A549 (cell line): ENCODE results near the gene GAS2L2. TPM values are rescaled to one million over a fixed set of nuclear protein-coding genes. Genes with fewer than 3 reads are reported as not detected.

Experiments
- ATAC-seq, 2 experiments: fragments of 200-7000 bp in 1 of 2; fragments of >200 bp in 1 of 2; cut with Nextera tagmentation in 1 of 2; cut with Tn5 transposase in 1 of 2; 3 replicates each; pipeline versions ENCODE4 v1.8.0 to v1.9.1; 2018 to 2020; ENCODE audit warnings: mild to moderate bottlenecking in 1 of 2, moderate library complexity in 1 of 2
- CTCF ChIA-PET: fragments of 300-600 bp; sonication (Branson Sonifier 250); formaldehyde crosslinking; extraction: SDS; loops from one replicate; lab custom pipeline; 2021; ENCODE audit warnings: antibody characterized with exemption, inconsistent platforms; lab: Yijun Ruan, JAX
- POLR2A ChIA-PET: fragments of 350-600 bp; formaldehyde crosslinking; extraction: SDS; loops from one replicate; lab custom pipeline; 2021; ENCODE audit warnings: antibody characterized with exemption, inconsistent platforms; lab: Yijun Ruan, JAX
- DNase-seq, 2 experiments: peaks; one replicate each; pipeline versions ENCODE4 v3.0.0 to v3.0.0-alpha.2; 2011 to 2016; ENCODE audit warnings: low read depth in 1 of 2, low spot score in 1 of 2
- FAIRE-seq: peaks from 2 replicates; lab custom pipeline; 2011; peaks lifted over from hg19 to GRCh38; lab: Jason Lieb, UNC
- H3K27ac ChIP-seq, 2 experiments: fragments of >200 bp; sonication (Bioruptor Twin); formaldehyde crosslinking; 3 replicates each; pipeline ENCODE4 v1.5.1; 2016 to 2017
- H3K4me1 ChIP-seq: fragments of >200 bp; sonication (Bioruptor Twin); formaldehyde crosslinking; 3 replicates; pipeline ENCODE4 v1.6.1; 2016
- H3K4me2 ChIP-seq: fragments of >200 bp; sonication (Bioruptor Twin); formaldehyde crosslinking; 3 replicates; pipeline ENCODE4 v1.6.1; 2016
- H3K4me3 ChIP-seq: fragments of >200 bp; sonication (Bioruptor Twin); formaldehyde crosslinking; 3 replicates; pipeline ENCODE4 v1.5.1; 2016
- H3K9me3 ChIP-seq: fragments of >200 bp; sonication (Bioruptor Twin); formaldehyde crosslinking; 3 replicates; pipeline ENCODE4 v1.6.1; 2016
- BHLHE40 ChIP-seq: IDR thresholded peaks from 2 replicates; pipeline ENCODE4 v1.6.1; 2012; ENCODE audit warnings: low read depth, low read length, inconsistent platforms
- EHF ChIP-seq: fragments of 250-450 bp; sonication (Bioruptor Pico); IDR thresholded peaks from 2 replicates; pipeline ENCODE4 v1.5.0; 2020; ENCODE audit warnings: mild to moderate bottlenecking
- HOXA7 ChIP-seq: fragments of 250-450 bp; sonication (Bioruptor Pico); IDR thresholded peaks from 2 replicates; pipeline ENCODE4 v1.5.0; 2020; ENCODE audit warnings: mild to moderate bottlenecking, moderate library complexity
- JUN ChIP-seq, 2 experiments: fragments of >200 bp; sonication (Bioruptor Twin); formaldehyde crosslinking; IDR thresholded peaks; 2 replicates in 1 of 2; 3 replicates in 1 of 2; pipeline ENCODE4 v1.6.1; 2016 to 2017
- KDM1A ChIP-seq: fragments of 200-600 bp; sonication (generic); IDR thresholded peaks from 2 replicates; pipeline ENCODE4 v1.6.1; 2016; ENCODE audit warnings: low read depth, mild to moderate bottlenecking
- KDM5A ChIP-seq: fragments of 200-600 bp; sonication (generic); IDR thresholded peaks from 2 replicates; pipeline ENCODE4 v1.6.1; 2016; ENCODE audit warnings: antibody characterized with exemption, mild to moderate bottlenecking
- MAZ ChIP-seq: fragments of 150-350 bp; IDR thresholded peaks from 2 replicates; pipeline ENCODE4 v1.6.1; 2014; ENCODE audit warnings: antibody characterized with exemption, low read depth, low read length, borderline replicate concordance
- MYC ChIP-seq: IDR thresholded peaks from 2 replicates; pipeline ENCODE4 v1.6.1; 2012; ENCODE audit warnings: mild to moderate bottlenecking, inconsistent platforms, low read length, improper control_type of control experiment, borderline replicate concordance
- NFE2L2 ChIP-seq: fragments of 150-350 bp; conservative IDR thresholded peaks from 2 replicates; pipeline ENCODE4 v1.6.1; 2014; ENCODE audit warnings: low read length
- POLR2AphosphoS2 ChIP-seq: conservative IDR thresholded peaks from 2 replicates; pipeline ENCODE4 v1.6.1; 2012; ENCODE audit warnings: low read length, improper control_type of control experiment, inconsistent platforms
- RAD21 ChIP-seq, 2 experiments: fragments of >200 bp in 1 of 2; sonication (Bioruptor Twin) in 1 of 2; formaldehyde crosslinking in 1 of 2; IDR thresholded peaks in 1 of 2; conservative IDR thresholded peaks in 1 of 2; 2 replicates in 1 of 2; 3 replicates in 1 of 2; pipeline ENCODE4 v1.6.1; 2012 to 2018; ENCODE audit warnings: inconsistent platforms in 1 of 2
- RCOR1 ChIP-seq: fragments of 150-350 bp; IDR thresholded peaks from 2 replicates; pipeline ENCODE4 v1.6.1; 2014; ENCODE audit warnings: antibody characterized with exemption, low read length, low read depth
- RNF2 ChIP-seq: fragments of 200-600 bp; sonication (generic); IDR thresholded peaks from 2 replicates; pipeline ENCODE4 v1.6.1; 2016; ENCODE audit warnings: low read depth, mild to moderate bottlenecking, antibody characterized with exemption, moderate library complexity, borderline replicate concordance
- SREBF2 ChIP-seq: fragments of 450-650 bp; IDR thresholded peaks from 2 replicates; pipeline ENCODE4 v1.6.1; 2014; ENCODE audit warnings: mild to moderate bottlenecking, moderate library complexity
- ZC3H11A ChIP-seq: fragments of 450-650 bp; IDR thresholded peaks from 2 replicates; pipeline ENCODE4 v1.6.1; 2014; ENCODE audit warnings: antibody characterized with exemption, mild to moderate bottlenecking
- ZFP36 ChIP-seq: fragments of 450-650 bp; IDR thresholded peaks from 2 replicates; pipeline ENCODE4 v1.6.1; 2014; ENCODE audit warnings: borderline replicate concordance; ENCODE audit not compliant: partially characterized antibody
- ZSCAN20 ChIP-seq: fragments of 250-450 bp; sonication (Bioruptor Pico); IDR thresholded peaks from 2 replicates; pipeline ENCODE4 v1.8.0; 2022; ENCODE audit warnings: mild to moderate bottlenecking, moderate library complexity
- WGBS: methylation state at CpG from one replicate; pipeline ENCODE4 v1.1.6; 2017; ENCODE audit errors: missing lambda C conversion rate; 5-methylcytosine and 5-hydroxymethylcytosine counted together
- polyA plus RNA-seq, 4 experiments: library from polyadenylated mRNA; depleted of rRNA in 3 of 4; stranded (reverse); fragments of >200 nt; fragmentation: RNase III in 1 of 4; extraction: RNeasy Plus Mini Kit Qiagen cat#74134 plus additional on column Dnase treatment in 1 of 4; gene quantifications; 2 replicates in 3 of 4; 3 replicates in 1 of 4; pipeline ENCODE4 v1.2.3, GENCODE V29; 2011 to 2017
- TF ChIP-seq, protein P1 (sequence below): fragments of 450-650 bp; IDR thresholded peaks from 2 replicates; pipeline ENCODE4 v1.6.1; 2014; ENCODE audit warnings: antibody characterized with exemption
- TF ChIP-seq, protein P2 (sequence below): fragments of 200-600 bp; sonication (generic); IDR thresholded peaks from 2 replicates; pipeline ENCODE4 v1.6.1; 2016; ENCODE audit warnings: antibody characterized with exemption, mild to moderate bottlenecking, moderate library complexity
- TF ChIP-seq, protein P3 (sequence below): IDR thresholded peaks from 2 replicates; pipeline ENCODE4 v1.6.1; 2012
- TF ChIP-seq, protein P4 (sequence below): fragments of 250-450 bp; sonication (Bioruptor Pico); IDR thresholded peaks from 2 replicates; pipeline ENCODE4 v1.5.0; 2020; ENCODE audit warnings: low read depth, mild to moderate bottlenecking, moderate library complexity

Gene GAS2L2
- polyA plus RNA-seq, 2 of the 4 experiments (the other 2 are of a cell fraction), result 0.06 to 0.15 TPM

DNA sequence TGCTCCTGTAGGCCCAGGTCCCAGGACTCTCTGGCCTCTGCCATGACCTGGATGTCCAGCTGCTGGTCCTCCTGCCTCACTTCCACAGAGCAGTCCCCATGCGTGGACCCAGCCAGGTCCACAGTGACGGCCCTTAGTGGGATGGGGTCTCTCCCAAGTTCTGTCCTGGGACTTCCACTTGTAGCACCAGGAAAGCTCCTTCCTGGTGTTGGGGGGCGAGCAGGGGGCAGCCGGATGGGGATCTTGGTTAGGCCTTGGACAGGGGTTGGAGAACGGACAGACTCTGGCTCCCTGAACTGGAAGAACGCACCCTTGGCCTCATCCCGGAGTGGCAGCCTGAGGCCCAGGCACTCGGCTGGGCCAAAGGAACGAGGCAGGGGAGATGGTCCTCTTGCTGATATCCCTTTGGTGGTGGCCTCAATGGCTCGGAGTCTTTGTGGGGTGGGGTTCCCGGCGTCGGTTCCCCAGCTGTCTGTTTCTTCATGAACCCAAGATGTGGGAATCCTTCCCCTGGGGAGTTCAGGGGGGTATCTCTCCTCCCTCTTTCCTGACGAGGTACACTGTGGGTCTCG, 7.2 kb downstream of the GAS2L2 start (continued):
- TF ChIP-seq HOXA7 (CRISPR knock-in tag), result no peak
- no peak for TF ChIP-seq SREBF2
- TF ChIP-seq, all 56 proteins: peak for 0

DNA sequence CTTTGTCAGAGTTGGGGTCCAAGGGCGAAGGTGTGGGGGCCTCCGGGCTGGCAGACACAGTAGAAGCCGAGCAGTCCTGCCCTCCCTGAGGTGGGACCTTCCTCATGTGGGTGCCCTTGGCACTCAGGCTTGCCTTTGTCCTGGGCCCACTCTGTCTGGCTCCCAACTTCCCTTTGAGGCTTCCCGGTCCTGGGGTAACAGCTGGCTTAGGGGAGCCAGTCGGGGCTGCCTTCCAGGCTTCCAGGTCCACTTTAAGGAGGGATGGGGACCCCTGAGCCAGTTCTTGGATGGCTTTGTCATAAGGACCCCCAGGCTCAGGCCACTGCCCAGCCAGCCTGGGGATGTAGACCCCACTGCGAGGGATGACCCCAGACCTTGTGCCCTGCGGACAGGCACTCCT, 7.8 kb downstream of the GAS2L2 start:
- POLR2A ChIA-PET, result no interaction called here
- ATAC-seq, result no peak
- TF ChIP-seq, protein P1, sequence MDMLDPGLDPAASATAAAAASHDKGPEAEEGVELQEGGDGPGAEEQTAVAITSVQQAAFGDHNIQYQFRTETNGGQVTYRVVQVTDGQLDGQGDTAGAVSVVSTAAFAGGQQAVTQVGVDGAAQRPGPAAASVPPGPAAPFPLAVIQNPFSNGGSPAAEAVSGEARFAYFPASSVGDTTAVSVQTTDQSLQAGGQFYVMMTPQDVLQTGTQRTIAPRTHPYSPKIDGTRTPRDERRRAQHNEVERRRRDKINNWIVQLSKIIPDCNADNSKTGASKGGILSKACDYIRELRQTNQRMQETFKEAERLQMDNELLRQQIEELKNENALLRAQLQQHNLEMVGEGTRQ, result no peak
- TF ChIP-seq RNF2 (no peak), JUN (IDR thresholded peaks at IDR 0.05) (no peak), EHF (CRISPR knock-in tag) (no peak), SREBF2 (no peak), KDM5A (no peak), KDM1A (no peak), RAD21 (conservative IDR thresholded peaks at IDR 0.05 in 1 of 2, IDR thresholded peaks at IDR 0.05 in 1 of 2) (no peak), RCOR1 (no peak), ZC3H11A (no peak), MAZ (no peak)
- TF ChIP-seq, protein P2, sequence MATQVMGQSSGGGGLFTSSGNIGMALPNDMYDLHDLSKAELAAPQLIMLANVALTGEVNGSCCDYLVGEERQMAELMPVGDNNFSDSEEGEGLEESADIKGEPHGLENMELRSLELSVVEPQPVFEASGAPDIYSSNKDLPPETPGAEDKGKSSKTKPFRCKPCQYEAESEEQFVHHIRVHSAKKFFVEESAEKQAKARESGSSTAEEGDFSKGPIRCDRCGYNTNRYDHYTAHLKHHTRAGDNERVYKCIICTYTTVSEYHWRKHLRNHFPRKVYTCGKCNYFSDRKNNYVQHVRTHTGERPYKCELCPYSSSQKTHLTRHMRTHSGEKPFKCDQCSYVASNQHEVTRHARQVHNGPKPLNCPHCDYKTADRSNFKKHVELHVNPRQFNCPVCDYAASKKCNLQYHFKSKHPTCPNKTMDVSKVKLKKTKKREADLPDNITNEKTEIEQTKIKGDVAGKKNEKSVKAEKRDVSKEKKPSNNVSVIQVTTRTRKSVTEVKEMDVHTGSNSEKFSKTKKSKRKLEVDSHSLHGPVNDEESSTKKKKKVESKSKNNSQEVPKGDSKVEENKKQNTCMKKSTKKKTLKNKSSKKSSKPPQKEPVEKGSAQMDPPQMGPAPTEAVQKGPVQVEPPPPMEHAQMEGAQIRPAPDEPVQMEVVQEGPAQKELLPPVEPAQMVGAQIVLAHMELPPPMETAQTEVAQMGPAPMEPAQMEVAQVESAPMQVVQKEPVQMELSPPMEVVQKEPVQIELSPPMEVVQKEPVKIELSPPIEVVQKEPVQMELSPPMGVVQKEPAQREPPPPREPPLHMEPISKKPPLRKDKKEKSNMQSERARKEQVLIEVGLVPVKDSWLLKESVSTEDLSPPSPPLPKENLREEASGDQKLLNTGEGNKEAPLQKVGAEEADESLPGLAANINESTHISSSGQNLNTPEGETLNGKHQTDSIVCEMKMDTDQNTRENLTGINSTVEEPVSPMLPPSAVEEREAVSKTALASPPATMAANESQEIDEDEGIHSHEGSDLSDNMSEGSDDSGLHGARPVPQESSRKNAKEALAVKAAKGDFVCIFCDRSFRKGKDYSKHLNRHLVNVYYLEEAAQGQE, result no peak

DNA sequence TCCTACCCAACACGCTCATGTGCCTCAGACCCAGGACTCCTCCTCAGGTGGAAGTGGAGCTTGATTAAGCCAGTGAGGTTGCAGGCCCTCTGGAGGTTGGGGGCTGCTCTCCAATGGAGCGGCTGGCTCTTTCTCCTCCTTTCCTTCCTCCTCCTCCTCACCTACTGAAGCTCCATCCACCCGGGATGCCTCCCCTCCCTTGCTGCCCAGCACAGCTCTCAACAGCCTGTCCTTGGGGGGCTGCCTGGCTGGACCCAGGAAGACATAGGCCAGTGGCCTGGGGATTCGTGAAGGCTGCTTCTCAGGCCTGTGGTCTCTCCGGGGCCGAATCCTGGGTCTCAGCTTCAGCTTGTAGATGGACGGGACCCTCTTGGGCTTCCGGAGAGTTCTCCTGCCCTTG, 8.2 kb downstream of the GAS2L2 start:
- DNase-seq (no peak), ATAC-seq (no peak), FAIRE-seq (no peak)
- TF ChIP-seq ZSCAN20 (CRISPR knock-in tag) (no peak), ZFP36 (no peak), SREBF2 (no peak), NFE2L2 (no peak), BHLHE40 (no peak), MYC (no peak), POLR2AphosphoS2 (no peak)
- TF ChIP-seq, protein P3, sequence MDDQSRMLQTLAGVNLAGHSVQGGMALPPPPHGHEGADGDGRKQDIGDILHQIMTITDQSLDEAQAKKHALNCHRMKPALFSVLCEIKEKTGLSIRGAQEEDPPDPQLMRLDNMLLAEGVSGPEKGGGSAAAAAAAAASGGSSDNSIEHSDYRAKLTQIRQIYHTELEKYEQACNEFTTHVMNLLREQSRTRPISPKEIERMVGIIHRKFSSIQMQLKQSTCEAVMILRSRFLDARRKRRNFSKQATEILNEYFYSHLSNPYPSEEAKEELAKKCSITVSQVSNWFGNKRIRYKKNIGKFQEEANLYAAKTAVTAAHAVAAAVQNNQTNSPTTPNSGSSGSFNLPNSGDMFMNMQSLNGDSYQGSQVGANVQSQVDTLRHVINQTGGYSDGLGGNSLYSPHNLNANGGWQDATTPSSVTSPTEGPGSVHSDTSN, result no peak
- TF ChIP-seq, protein P4, sequence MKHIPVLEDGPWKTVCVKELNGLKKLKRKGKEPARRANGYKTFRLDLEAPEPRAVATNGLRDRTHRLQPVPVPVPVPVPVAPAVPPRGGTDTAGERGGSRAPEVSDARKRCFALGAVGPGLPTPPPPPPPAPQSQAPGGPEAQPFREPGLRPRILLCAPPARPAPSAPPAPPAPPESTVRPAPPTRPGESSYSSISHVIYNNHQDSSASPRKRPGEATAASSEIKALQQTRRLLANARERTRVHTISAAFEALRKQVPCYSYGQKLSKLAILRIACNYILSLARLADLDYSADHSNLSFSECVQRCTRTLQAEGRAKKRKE (CRISPR knock-in tag), result no peak
- no peaks in the 10 kb centered on the region for H3K9me3 ChIP-seq
- no peak overlapping the region for H3K27ac ChIP-seq
- no peak overlapping the region for H3K4me2 ChIP-seq
- ChIA-PET CTCF (interaction anchor here (0.7 to 34.8 kb wide), 10 partner anchors 16 to 1863 kb away, joined by 3 to 1116 read pairs (median 8); partner anchors contain the start of genes C17orf50, RASL10B and SLFN12L), POLR2A (no interaction called here)
- peaks cover 13% of the 10 kb centered on the region; the same call in 2 of the 3 replicates for H3K4me1 ChIP-seq
- no peak overlapping the region for H3K4me3 ChIP-seq
- 49% methylated on average over 8 of the region's 8 CpGs for WGBS

More for the DNA sequence above, 7.8 kb downstream of the GAS2L2 start:
- DNase-seq (no peak), FAIRE-seq (no peak)
- Histone ChIP-seq H3K4me3 (no peak overlapping the region), H3K9me3 (no peaks in the 10 kb centered on the region), H3K4me2 (no peak overlapping the region), H3K4me1 (peaks cover 17% of the 10 kb centered on the region; the same call in 2 of the 3 replicates), H3K27ac (no peak overlapping the region)
- WGBS, result 37% methylated on average over 5 of the region's 7 CpGs
- CTCF ChIA-PET, result interaction anchor here (0.7 to 34.8 kb wide), 14 partner anchors 17 to 1863 kb away, joined by 3 to 1116 read pairs (median 8); partner anchors contain the start of genes C17orf50, RASL10B, SLFN12L and TAF15
